GM20000 (cell line): ENCODE measurements around the gene SLC25A39.

Experiments
- DNase-seq: peaks from one replicate; pipeline ENCODE4 v3.0.0; 2012; ENCODE audit warnings: low spot score
- TF ChIP-seq, protein P1 (sequence below): IDR thresholded peaks from 2 replicates; pipeline ENCODE4 v1.5.1; 2012; ENCODE audit warnings: mild to moderate bottlenecking, control low read depth; ENCODE audit errors: extremely low read depth, missing control alignments

Gene SLC25A39

DNA sequence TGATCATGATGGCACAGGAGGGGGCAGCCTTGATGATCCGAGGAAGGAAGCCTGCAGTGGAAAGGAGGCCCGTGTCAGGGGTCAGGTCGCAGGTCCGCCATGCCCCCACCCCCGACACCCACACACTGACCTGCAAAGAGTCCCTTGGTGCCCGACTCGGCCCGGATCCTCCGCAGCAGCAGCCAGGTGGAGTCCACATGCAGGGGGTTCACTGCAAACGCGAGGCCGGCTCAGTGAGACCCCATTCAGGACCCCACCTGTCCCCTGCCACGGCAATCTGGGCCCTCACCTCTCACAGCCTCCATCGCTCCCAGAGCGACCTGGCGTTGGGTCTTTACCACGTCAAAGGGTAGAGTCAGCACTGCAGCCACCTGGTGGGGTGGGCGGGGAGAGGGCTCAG lies 4.6 kb downstream of the SLC25A39 start:
- TF ChIP-seq, protein P1, sequence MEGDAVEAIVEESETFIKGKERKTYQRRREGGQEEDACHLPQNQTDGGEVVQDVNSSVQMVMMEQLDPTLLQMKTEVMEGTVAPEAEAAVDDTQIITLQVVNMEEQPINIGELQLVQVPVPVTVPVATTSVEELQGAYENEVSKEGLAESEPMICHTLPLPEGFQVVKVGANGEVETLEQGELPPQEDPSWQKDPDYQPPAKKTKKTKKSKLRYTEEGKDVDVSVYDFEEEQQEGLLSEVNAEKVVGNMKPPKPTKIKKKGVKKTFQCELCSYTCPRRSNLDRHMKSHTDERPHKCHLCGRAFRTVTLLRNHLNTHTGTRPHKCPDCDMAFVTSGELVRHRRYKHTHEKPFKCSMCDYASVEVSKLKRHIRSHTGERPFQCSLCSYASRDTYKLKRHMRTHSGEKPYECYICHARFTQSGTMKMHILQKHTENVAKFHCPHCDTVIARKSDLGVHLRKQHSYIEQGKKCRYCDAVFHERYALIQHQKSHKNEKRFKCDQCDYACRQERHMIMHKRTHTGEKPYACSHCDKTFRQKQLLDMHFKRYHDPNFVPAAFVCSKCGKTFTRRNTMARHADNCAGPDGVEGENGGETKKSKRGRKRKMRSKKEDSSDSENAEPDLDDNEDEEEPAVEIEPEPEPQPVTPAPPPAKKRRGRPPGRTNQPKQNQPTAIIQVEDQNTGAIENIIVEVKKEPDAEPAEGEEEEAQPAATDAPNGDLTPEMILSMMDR, result no peak
- DNase-seq, result no peak

DNA sequence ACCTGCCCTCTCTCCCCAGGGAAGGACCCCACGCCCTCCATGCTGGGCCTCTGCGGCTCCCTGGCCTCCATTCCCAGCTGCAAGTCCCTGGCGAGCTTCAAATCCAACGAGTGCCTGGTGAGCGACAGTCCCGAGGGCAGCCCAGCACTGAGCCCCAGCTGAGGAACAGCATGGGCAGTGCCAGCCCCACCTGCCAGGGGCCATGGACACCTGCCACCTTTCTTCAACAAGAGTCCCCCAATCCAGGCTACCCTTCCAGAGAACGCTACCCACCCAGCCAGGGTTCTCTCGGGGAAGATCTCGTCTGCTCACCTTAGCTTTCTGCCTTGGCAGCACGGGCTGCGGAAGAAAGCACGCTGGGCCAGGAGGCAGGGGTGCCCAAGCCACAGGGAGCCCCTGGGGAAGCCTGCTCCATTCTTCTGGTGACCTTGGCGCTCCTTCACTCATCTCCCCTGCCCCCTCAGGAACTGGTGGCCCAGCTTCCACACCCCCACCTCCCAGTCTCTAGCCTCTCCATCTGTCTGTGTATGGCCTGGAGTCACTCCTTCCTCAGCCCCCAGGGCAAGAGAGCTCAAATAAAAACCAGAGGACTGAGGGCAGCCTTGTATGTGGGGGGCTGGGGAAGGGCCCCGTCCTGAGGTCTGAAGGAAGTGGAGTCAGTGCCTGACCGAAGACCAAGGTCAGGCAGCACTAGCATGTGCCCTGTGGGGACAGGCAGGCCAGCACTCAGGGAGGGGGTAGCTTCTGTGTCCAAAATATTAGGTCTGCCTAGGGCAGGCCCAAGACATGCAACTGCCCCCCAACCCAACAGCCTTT lies 6.3 kb downstream of the SLC25A39 start:
- DNase-seq, result no peak
- TF ChIP-seq, protein P1, result no peak

GRCh38 chr17:44317545-44317944 lies 7.1 kb downstream of the SLC25A39 start:
- TF ChIP-seq, protein P1, result no peak
- no peak for DNase-seq

GRCh38 chr17:44315760-44316731 lies 8.6 kb downstream of the SLC25A39 start:
- TF ChIP-seq, protein P1, result no peak
- DNase-seq, result no peak

DNA sequence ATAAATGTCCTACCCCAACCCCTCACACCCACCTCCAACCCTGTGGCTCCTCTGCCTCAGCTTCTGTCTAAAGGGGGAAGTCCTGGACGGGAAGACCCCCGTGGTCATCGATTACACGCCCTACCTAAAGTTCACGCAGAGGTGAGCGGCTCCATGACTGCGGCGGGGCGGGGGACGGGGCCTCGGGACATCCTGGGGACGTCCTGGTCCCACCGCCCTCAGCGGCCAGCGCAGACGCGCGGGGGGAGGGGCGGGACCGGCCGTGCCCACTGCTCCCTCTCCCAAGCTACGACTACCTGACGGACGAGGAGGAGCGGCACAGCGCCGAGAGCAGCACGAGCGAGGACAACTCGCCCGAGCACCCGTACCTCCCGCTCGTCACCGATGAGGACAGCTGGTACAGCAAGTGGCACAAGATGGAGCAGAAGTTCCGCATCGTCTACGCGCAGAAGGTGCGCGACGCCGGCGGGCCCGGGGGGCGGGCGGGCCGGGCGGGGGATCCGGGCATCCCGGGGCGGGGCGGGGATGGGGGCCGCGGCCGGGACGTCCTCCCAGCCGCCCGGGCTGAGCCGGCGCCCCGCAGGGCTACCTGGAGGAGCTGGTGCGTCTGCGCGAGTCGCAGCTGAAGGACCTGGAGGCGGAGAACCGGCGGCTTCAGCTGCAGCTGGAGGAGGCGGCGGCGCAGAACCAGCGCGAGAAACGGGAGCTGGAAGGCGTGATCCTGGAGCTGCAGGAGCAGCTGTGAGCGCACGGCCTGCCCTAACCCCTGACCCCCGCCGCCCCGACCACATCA lies 9.6 kb downstream of the SLC25A39 start:
- TF ChIP-seq, protein P1, result no peak
- peak; percentile 82 for DNase-seq

GRCh38 chr17:44314524-44314868 lies 10.1 kb downstream of the SLC25A39 start:
- TF ChIP-seq, protein P1, result no peak
- no peak for DNase-seq
